MCF 10A (cell line): ENCODE data around the gene PDYN. TPM values are rescaled to one million over a fixed set of nuclear protein-coding genes. Genes with fewer than 3 reads are reported as not detected.

Experiments
- BruUV-seq: library from RNA; stranded (reverse); fragments of 400-500 nt; replicated peaks from 2 replicates; lab custom pipeline; 2021; lab: Mats Ljungman, UMichigan
- CTCF ChIA-PET: fragments of 300-600 bp; sonication (Branson Sonifier 250); formaldehyde crosslinking; extraction: SDS; loops from one replicate; lab custom pipeline; 2021; ENCODE audit warnings: antibody characterized with exemption, inconsistent platforms; lab: Yijun Ruan, JAX
- POLR2A ChIA-PET: fragments of 300-600, 350-650 bp; sonication (Branson Sonifier 250); formaldehyde crosslinking; extraction: SDS; loops from one replicate; lab custom pipeline; 2020; ENCODE audit warnings: antibody characterized with exemption, inconsistent platforms; lab: Yijun Ruan, JAX
- DNase-seq: peaks from one replicate; pipeline ENCODE4 v3.0.0-alpha.2; 2018; ENCODE audit not compliant: unreplicated experiment
- H3K27ac Mint-ChIP-seq: one replicate; pipeline ENCODE4 v1.8.0; 2022; ENCODE audit warnings: mild to moderate bottlenecking, low read depth, mixed read lengths; ENCODE audit not compliant: unreplicated experiment
- H3K27me3 Mint-ChIP-seq: one replicate; pipeline ENCODE4 v1.8.0; 2022; ENCODE audit warnings: mixed read lengths; ENCODE audit not compliant: insufficient read depth, unreplicated experiment
- H3K36me3 Mint-ChIP-seq: one replicate; pipeline ENCODE4 v1.8.0; 2022; ENCODE audit warnings: mild to moderate bottlenecking, moderate library complexity, mixed read lengths; ENCODE audit not compliant: insufficient read depth, unreplicated experiment
- H3K4me1 Mint-ChIP-seq: one replicate; pipeline ENCODE4 v1.8.0; 2022; ENCODE audit warnings: mixed read lengths; ENCODE audit not compliant: insufficient read depth, unreplicated experiment
- H3K4me3 Mint-ChIP-seq: one replicate; pipeline ENCODE4 v1.8.0; 2022; ENCODE audit warnings: mild to moderate bottlenecking, moderate library complexity, mixed read lengths; ENCODE audit not compliant: unreplicated experiment
- H3K9me3 Mint-ChIP-seq: one replicate; pipeline ENCODE4 v1.8.0; 2022; ENCODE audit warnings: mixed read lengths; ENCODE audit not compliant: unreplicated experiment
- intact Hi-C: fragments of 100-400 bp; cut with micrococcal nuclease; formaldehyde crosslinking; loops from 2 replicates; pipeline ENCODE4 v1.14.1; 2022
- total RNA-seq: library from RNA; stranded (reverse); gene quantifications from 2 replicates; pipeline ENCODE4 v1.2.3, GENCODE V29; 2022
- TF ChIP-seq, protein P1 (sequence below): fragments of 200-600 bp; IDR thresholded peaks from one replicate; pipeline ENCODE4 v1.8.0; 2022; ENCODE audit warnings: antibody characterized with exemption, mild to moderate bottlenecking; ENCODE audit not compliant: unreplicated experiment

The PDYN gene
- total RNA-seq, 1 experiment from 2014 or later: not detected

- Mint-ChIP-seq H3K4me3 (no peak overlapping the region), H3K9me3 (no peaks in the 10 kb centered on the region), H3K36me3 (no peaks in the 10 kb centered on the region), H3K4me1 (no peaks in the 10 kb centered on the region), H3K27ac (no peak overlapping the region), H3K27me3 (peaks cover 71% of the 10 kb centered on the region)
- TF ChIP-seq, protein P1, sequence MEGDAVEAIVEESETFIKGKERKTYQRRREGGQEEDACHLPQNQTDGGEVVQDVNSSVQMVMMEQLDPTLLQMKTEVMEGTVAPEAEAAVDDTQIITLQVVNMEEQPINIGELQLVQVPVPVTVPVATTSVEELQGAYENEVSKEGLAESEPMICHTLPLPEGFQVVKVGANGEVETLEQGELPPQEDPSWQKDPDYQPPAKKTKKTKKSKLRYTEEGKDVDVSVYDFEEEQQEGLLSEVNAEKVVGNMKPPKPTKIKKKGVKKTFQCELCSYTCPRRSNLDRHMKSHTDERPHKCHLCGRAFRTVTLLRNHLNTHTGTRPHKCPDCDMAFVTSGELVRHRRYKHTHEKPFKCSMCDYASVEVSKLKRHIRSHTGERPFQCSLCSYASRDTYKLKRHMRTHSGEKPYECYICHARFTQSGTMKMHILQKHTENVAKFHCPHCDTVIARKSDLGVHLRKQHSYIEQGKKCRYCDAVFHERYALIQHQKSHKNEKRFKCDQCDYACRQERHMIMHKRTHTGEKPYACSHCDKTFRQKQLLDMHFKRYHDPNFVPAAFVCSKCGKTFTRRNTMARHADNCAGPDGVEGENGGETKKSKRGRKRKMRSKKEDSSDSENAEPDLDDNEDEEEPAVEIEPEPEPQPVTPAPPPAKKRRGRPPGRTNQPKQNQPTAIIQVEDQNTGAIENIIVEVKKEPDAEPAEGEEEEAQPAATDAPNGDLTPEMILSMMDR: no peak
- intact Hi-C loops: no loop called here
- ChIA-PET POLR2A (interaction anchor here (0.8 kb wide), 1 partner anchor 30 kb away, joined by 3 read pairs; no protein-coding TSS in a partner anchor), CTCF (interaction anchor here (0.6 to 2.5 kb wide), 2 partner anchors 10 to 15 kb away, joined by 3 to 22 read pairs; no protein-coding TSS in a partner anchor)
- peak; percentile 92 for DNase-seq
- no TSS peak for BruUV-seq
These were observed 28.3 kb upstream of the PDYN start for GRCh38 chr20:2022163-2022562.

DNA sequence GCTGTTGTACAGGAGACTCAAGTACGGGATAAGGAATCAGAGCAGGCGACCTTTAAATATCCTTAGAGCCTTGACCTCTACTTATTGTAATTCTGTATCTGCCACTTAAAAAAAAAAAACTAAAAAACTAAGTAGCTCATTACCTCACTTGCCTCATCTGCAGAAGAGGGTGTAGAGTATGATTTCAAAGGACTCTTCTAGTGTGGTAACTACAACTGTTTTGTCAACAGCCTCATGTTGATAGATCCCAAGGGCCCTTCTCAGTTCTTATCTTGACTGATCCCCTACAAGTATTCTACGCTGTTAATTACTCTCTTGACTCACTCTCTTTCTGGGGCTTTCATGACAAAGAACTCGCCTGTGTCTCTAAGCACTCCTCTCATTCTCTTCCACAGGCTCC, 16.7 kb upstream of the PDYN start:
- H3K4me3 Mint-ChIP-seq: no peak overlapping the region
- no peak for DNase-seq
- BruUV-seq: no TSS peak
- intact Hi-C loops: no loop called here
- no peaks in the 10 kb centered on the region for H3K9me3 Mint-ChIP-seq
- no peak overlapping the region for H3K27ac Mint-ChIP-seq
- ChIA-PET POLR2A (no interaction called here), CTCF (interaction anchor here (1.2 to 5.1 kb wide), 2 partner anchors 15 to 83 kb away, joined by 3 to 36 read pairs; no protein-coding TSS in a partner anchor)
- TF ChIP-seq, protein P1: no peak
- peaks cover 64% of the 10 kb centered on the region for H3K27me3 Mint-ChIP-seq
- no peaks in the 10 kb centered on the region for H3K4me1 Mint-ChIP-seq
- no peaks in the 10 kb centered on the region for H3K36me3 Mint-ChIP-seq

DNA sequence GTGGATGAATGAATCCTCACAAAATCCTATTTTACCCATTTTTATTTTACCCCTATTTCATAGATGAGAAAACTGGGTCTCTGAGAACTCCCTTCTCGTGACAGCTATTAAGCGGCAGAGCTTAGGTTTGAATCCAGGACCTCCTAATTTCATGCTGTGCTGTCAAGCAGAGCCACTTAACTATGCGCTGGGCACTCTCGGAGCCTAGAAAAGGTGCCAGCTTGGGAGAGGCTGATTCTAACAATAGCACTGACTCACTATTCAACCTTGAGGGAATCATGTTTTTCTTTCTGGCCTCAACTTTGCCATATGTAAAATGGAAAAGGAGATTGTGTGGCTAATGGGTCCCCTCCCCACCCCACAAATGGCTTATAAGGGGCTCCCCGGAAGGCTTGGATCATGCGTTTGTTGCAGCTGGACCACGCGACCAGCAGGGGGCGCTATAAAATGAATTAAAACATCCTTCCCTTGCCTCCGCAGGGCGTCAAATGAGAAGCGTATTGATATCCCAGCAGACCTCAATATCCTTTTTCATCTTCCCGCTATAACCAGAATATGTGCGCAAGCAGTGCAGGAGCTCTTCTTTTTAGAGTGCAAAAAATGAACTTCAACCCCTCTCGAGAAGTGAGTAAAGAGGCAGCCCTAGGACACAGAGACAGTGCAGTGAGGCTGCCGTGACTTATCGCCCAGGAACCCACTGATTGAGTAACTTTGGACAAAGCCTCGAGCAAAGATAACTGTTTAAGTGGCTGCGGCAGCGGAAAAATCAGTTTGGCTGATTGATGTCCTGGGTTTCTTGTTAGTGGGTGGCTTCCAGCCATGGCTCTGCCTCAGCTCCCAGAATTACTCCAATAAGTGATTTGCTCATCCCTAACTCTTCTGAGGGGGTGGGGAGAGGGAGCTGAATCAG, 12.8 kb upstream of the PDYN start:
- no TSS peak for BruUV-seq
- Mint-ChIP-seq H3K4me1 (no peaks in the 10 kb centered on the region), H3K27me3 (peaks cover 46% of the 10 kb centered on the region), H3K36me3 (no peaks in the 10 kb centered on the region), H3K9me3 (no peaks in the 10 kb centered on the region), H3K4me3 (no peak overlapping the region), H3K27ac (no peak overlapping the region)
- DNase-seq: peak; percentile 43
- ChIA-PET CTCF (interaction anchor here (0.6 to 5.1 kb wide), 34 partner anchors 10 to 240 kb away, joined by 3 to 37 read pairs (median 5); partner anchors contain the start of gene STK35), POLR2A (interaction anchor here (0.9 to 1.2 kb wide), 2 partner anchors 35 to 94 kb away, joined by 3 read pairs; no protein-coding TSS in a partner anchor)
- TF ChIP-seq, protein P1: peak; percentile 84
- intact Hi-C loops: loop anchor here (1.0 kb wide), 2 partner anchors 87 to 166 kb away; no protein-coding TSS in a partner anchor
